Nephron progenitor cell (in vitro differentiated cells): ENCODE results near the gene MAU2.

Source experiments
- DNase-seq: peaks from one replicate; pipeline ENCODE4 v3.0.0; 2021
- H3K27ac Mint-ChIP-seq: 2 replicates; pipeline ENCODE4 v1.8.0; 2021; ENCODE audit warnings: mild to moderate bottlenecking, moderate library complexity, mixed read lengths
- H3K27me3 Mint-ChIP-seq: 2 replicates; pipeline ENCODE4 v1.8.0; 2021; ENCODE audit warnings: mild to moderate bottlenecking, low read depth, mixed read lengths; ENCODE audit not compliant: poor library complexity
- H3K36me3 Mint-ChIP-seq: 2 replicates; pipeline ENCODE4 v1.8.0; 2021; ENCODE audit warnings: low read depth, mixed read lengths
- H3K4me1 Mint-ChIP-seq: 2 replicates; pipeline ENCODE4 v1.8.0; 2021; ENCODE audit warnings: mixed read lengths
- H3K4me3 Mint-ChIP-seq: 2 replicates; pipeline ENCODE4 v1.8.0; 2021; ENCODE audit warnings: mild to moderate bottlenecking, moderate library complexity, mixed read lengths
- H3K9me3 Mint-ChIP-seq: 2 replicates; pipeline ENCODE4 v1.8.0; 2021; ENCODE audit warnings: mild to moderate bottlenecking, moderate library complexity, mixed read lengths
- CTCF ChIP-seq: fragments of 200-600 bp; sonication (generic); IDR thresholded peaks from 2 replicates; pipeline ENCODE4 v1.5.0; 2021; ENCODE audit warnings: antibody characterized with exemption

MAU2 gene

GRCh38 chr19:19399733-19400433, 79.3 kb downstream of the MAU2 start:
- Mint-ChIP-seq H3K27me3 (peaks cover 7% of the 10 kb centered on the region), H3K36me3 (no peaks in the 10 kb centered on the region), H3K4me3 (peak overlapping the region; percentile 28), H3K4me1 (peaks cover 46% of the 10 kb centered on the region), H3K27ac (peak overlapping the region; percentile 12), H3K9me3 (no peaks in the 10 kb centered on the region)
- no peak for TF ChIP-seq CTCF
- no peak for DNase-seq

GRCh38 chr19:19402656-19403372, 82.2 kb downstream of the MAU2 start:
- TF ChIP-seq CTCF = no peak
- Mint-ChIP-seq H3K4me3 (no peak overlapping the region), H3K27me3 (peaks cover 7% of the 10 kb centered on the region), H3K9me3 (no peaks in the 10 kb centered on the region), H3K27ac (no peak overlapping the region), H3K4me1 (peaks cover 57% of the 10 kb centered on the region), H3K36me3 (no peaks in the 10 kb centered on the region)
- DNase-seq = no peak

GRCh38 chr19:19403373-19403901, 82.8 kb downstream of the MAU2 start:
- TF ChIP-seq CTCF = no peak
- H3K4me3 Mint-ChIP-seq = peak overlapping the region; percentile 84
- no peaks in the 10 kb centered on the region for H3K9me3 Mint-ChIP-seq
- no peak overlapping the region for H3K27ac Mint-ChIP-seq
- no peak for DNase-seq
- peaks cover 7% of the 10 kb centered on the region for H3K27me3 Mint-ChIP-seq
- no peaks in the 10 kb centered on the region for H3K36me3 Mint-ChIP-seq
- H3K4me1 Mint-ChIP-seq = peaks cover 63% of the 10 kb centered on the region

GRCh38 chr19:19404879-19405860, 84.5 kb downstream of the MAU2 start, which contains the start of gene GATAD2A:
Gene GATAD2A (plus strand): TSS chr19:19405675. CDS start chr19:19465346, 59,671 bp downstream.
- peaks cover 70% of the 10 kb centered on the region for H3K4me1 Mint-ChIP-seq

More at GRCh38 chr19:19404879-19405860, 84.5 kb downstream of the MAU2 start, which contains the start of gene GATAD2A:
- Mint-ChIP-seq H3K27ac (peak within 1 kb of the TSS; percentile 96), H3K27me3 (peaks cover 7% of the 10 kb centered on the region), H3K4me3 (peak within 1 kb of the TSS; percentile 97), H3K36me3 (no peaks in the 10 kb centered on the region), H3K9me3 (no peaks in the 10 kb centered on the region)
- TF ChIP-seq CTCF = no peak
- peak; percentile 93 for DNase-seq
